ENCODE data around the gene TBC1D5. TPM values are rescaled to one million over a fixed set of nuclear protein-coding genes. Genes with fewer than 3 reads are reported as not detected.
A peak's percentile ranks its signal among the peaks of the same experiment; 100 is the strongest.

Gene TBC1D5
- total RNA-seq, 1 experiment from 2014 or later, result 33.9 TPM

- ATAC-seq (no peak), DNase-seq (ENCODE audit: low read depth, low spot score) (no peak)
- Histone ChIP-seq H4K20me1 (ENCODE audit: insufficient read depth) (no peaks in the 10 kb centered on the region), H3K36me3 (ENCODE audit: control insufficient read depth in 1 of 2, insufficient read depth in 2 of 2, low read length in 2 of 2) (no peaks in the 10 kb centered on the region), H3K4me3 (replicated peaks in 1 of 2; ENCODE audit: low read depth in 1 of 2, low read length in 2 of 2) (no peak overlapping the region), H3K79me2 (ENCODE audit: insufficient read depth, low read length) (no peaks in the 10 kb centered on the region), H3K27me3 (ENCODE audit: insufficient read depth, low read length) (no peaks in the 10 kb centered on the region), H3K27ac (ENCODE audit: low read depth, low read length) (no peak overlapping the region), H3K9me3 (ENCODE audit: control insufficient read depth in 1 of 2, insufficient read depth in 1 of 2, low read depth in 1 of 2, low read length in 2 of 2) (no peaks in the 10 kb centered on the region), H3K4me1 (ENCODE audit: control insufficient read depth in 1 of 2, insufficient read depth in 2 of 2, low read length in 2 of 2) (no peaks in the 10 kb centered on the region), H3K4me2 (ENCODE audit: low read length) (no peak overlapping the region), H3K9me2 (ENCODE audit: insufficient read depth) (no peaks in the 10 kb centered on the region), H2AFZ (ENCODE audit: low read depth, low read length, poor library complexity, severe bottlenecking) (no peak overlapping the region), H3K9ac (ENCODE audit: low read length) (no peak overlapping the region)
- BruUV-seq (replicated peaks), result no TSS peak
- ChIA-PET RAD21 (ENCODE audit: low non-redundant PET in 1 of 2, low total read pairs in 2 of 2, uncharacterized antibody in 2 of 2, unreplicated experiment in 2 of 2) (no interaction called here), CTCF (interaction anchor here (1.1 kb wide), 1 partner anchor 633 kb away, joined by 4 read pairs; no protein-coding TSS in a partner anchor), POLR2A (no interaction called here)
- intact Hi-C loops (cut with micrococcal nuclease), result no loop called here
- TF ChIP-seq SP1 (IDR thresholded peaks at IDR 0.05; ENCODE audit: low read depth), result no peak
- TF ChIP-seq POLR2A (IDR thresholded peaks at IDR 0.05; ENCODE audit: borderline replicate concordance, extremely low read depth, insufficient read depth, insufficient read length), result no peak
- no peak for TF ChIP-seq REST (IDR thresholded peaks at IDR 0.05; ENCODE audit: low read depth)
- no peak for TF ChIP-seq SIN3A (IDR thresholded peaks at IDR 0.05; ENCODE audit: low read depth)
- no peak for TF ChIP-seq CEBPB (IDR thresholded peaks at IDR 0.05; ENCODE audit: low read depth)
- TF ChIP-seq, protein P1, sequence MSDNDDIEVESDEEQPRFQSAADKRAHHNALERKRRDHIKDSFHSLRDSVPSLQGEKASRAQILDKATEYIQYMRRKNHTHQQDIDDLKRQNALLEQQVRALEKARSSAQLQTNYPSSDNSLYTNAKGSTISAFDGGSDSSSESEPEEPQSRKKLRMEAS (IDR thresholded peaks at IDR 0.05), result no peak
These were observed 508.0 kb downstream of the TBC1D5 start for GRCh38 chr3:17234382-17234781.

DNA sequence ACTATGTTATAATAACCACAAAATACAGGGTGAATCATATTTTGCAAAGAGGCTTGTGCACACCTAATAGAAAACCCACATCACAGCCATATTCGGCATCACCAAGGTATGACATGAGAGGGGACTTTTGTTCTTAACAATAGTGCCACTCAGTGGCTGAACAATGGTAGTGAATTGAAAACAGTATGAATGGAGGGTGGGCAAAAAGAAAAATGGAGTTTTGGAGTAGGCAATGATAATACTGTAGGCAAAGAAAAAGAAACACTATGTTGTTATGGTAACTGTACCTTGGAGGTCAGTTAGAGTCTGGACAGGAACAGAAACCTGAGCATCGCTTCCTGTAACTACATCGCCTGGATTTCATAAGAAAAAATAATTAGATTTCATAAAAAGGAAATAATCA, 509.0 kb downstream of the TBC1D5 start:
- ChIA-PET RAD21 (ENCODE audit: low non-redundant PET in 1 of 2, low total read pairs in 2 of 2, uncharacterized antibody in 2 of 2, unreplicated experiment in 2 of 2) (no interaction called here), POLR2A (no interaction called here), CTCF (no interaction called here)
- ATAC-seq (peak; percentile 99), DNase-seq (ENCODE audit: low read depth, low spot score) (peak; percentile 52)
- no peaks in the 10 kb centered on the region for H4K20me1 ChIP-seq (ENCODE audit: insufficient read depth)
- no peaks in the 10 kb centered on the region for H3K9me3 ChIP-seq (ENCODE audit: control insufficient read depth in 1 of 2, insufficient read depth in 1 of 2, low read depth in 1 of 2, low read length in 2 of 2)
- H3K27me3 ChIP-seq (ENCODE audit: insufficient read depth, low read length), result no peaks in the 10 kb centered on the region
- no peaks in the 10 kb centered on the region for H3K79me2 ChIP-seq (ENCODE audit: insufficient read depth, low read length)
- H3K27ac ChIP-seq (ENCODE audit: low read depth, low read length), result no peak overlapping the region
- no TSS peak for BruUV-seq (replicated peaks)
- intact Hi-C loops (cut with micrococcal nuclease), result loop anchor here (1.0 to 2.0 kb wide), 4 partner anchors 201 to 943 kb away; no protein-coding TSS in a partner anchor
- H3K4me1 ChIP-seq (ENCODE audit: control insufficient read depth in 1 of 2, insufficient read depth in 2 of 2, low read length in 2 of 2), result no peaks in the 10 kb centered on the region
- no peaks in the 10 kb centered on the region for H3K9me2 ChIP-seq (ENCODE audit: insufficient read depth)
- H3K4me2 ChIP-seq (ENCODE audit: low read length), result no peak overlapping the region
- no peak overlapping the region for H3K9ac ChIP-seq (ENCODE audit: low read length)
- no peaks in the 10 kb centered on the region for H3K36me3 ChIP-seq (ENCODE audit: control insufficient read depth in 1 of 2, insufficient read depth in 2 of 2, low read length in 2 of 2)
- no peak overlapping the region for H3K4me3 ChIP-seq (replicated peaks in 1 of 2; ENCODE audit: low read depth in 1 of 2, low read length in 2 of 2)
- H2AFZ ChIP-seq (ENCODE audit: low read depth, low read length, poor library complexity, severe bottlenecking), result no peak overlapping the region
- TF ChIP-seq CEBPB (IDR thresholded peaks at IDR 0.05; ENCODE audit: low read depth), result no peak
- TF ChIP-seq SIN3A (IDR thresholded peaks at IDR 0.05; ENCODE audit: low read depth), result no peak
- TF ChIP-seq ELF1 (IDR thresholded peaks at IDR 0.05; ENCODE audit: borderline replicate concordance, low read depth), result no peak
- no peak for TF ChIP-seq POLR2A (IDR thresholded peaks at IDR 0.05; ENCODE audit: borderline replicate concordance, extremely low read depth, insufficient read depth, insufficient read length)
- TF ChIP-seq CBX3 (IDR thresholded peaks at IDR 0.05; ENCODE audit: low read depth), result no peak
- no peak for TF ChIP-seq REST (IDR thresholded peaks at IDR 0.05; ENCODE audit: low read depth)
- no peak for TF ChIP-seq EZH2phosphoT487 (IDR thresholded peaks at IDR 0.05; ENCODE audit: borderline replicate concordance)
- TF ChIP-seq POLR2AphosphoS5 (IDR thresholded peaks at IDR 0.05; ENCODE audit: low read depth, low read length), result no peak
- TF ChIP-seq YY1 (IDR thresholded peaks at IDR 0.05; ENCODE audit: extremely low read depth, insufficient replicate concordance, low read depth, low read length), result peak; percentile 26
- no peak for TF ChIP-seq EZH2 (IDR thresholded peaks at IDR 0.05)
- no peak for TF ChIP-seq ZFX (IDR thresholded peaks at IDR 0.05)
- peak; percentile 85 for TF ChIP-seq RAD21 (IDR thresholded peaks at IDR 0.05; ENCODE audit: low read depth)

All from HCT116 (cell line).